Measurements from ENCODE around the gene MSI2. TPM values are rescaled to one million over a fixed set of nuclear protein-coding genes. Genes with fewer than 3 reads are reported as not detected.

The MSI2 gene
- total and polyA plus RNA-seq, 7 experiments from 2014 or later, result 3.3 to 169 (median 125) TPM

DNA sequence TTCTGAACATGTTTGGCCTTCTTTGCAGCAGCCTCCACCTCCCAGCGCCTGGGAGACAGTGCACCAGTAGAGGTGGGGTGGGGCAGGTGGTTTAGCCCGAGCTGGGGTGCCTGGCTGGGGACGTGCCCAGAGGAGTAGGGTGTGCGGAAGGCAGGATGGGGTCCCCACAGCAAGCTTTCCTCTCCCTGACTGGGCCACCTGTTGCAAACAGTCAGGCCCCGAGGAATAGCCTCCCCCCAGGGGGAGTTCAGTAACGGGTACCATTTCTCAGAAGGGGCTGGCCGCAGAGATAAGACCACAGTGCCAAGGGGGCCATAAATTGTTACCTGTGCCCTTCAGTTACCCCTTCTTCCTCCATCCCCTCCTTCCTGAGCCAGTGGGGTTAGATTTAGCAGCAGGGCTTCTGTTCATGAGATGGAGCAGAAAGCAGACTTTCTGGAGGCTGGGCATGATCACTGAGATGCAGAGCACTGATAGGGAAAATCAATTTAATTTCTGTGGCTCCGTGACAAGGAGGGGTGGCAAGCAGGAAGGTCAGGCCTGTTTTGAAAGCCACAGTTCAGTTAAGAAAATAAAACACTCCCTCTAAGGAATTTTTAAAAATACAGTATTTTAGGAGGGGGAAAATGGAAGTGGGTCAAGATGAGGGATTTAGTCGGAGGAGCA lies 181.9 kb downstream of the MSI2 start:
- H3K9me3 ChIP-seq (ENCODE audit: control insufficient read depth in 2 of 3, low read length in 3 of 3), result no peaks in the 10 kb centered on the region
- intact Hi-C loops (cut with micrococcal nuclease), result no loop called here
- peaks cover 0 to 12% (median 8%) of the 10 kb centered on the region in 5 donors for H3K36me3 Mint-ChIP-seq
- ChIA-PET CTCF (no interaction called here), POLR2A (no interaction called here)
- no peak for ATAC-seq
- peaks cover 51 to 79% (median 66%) of the 10 kb centered on the region in 7 donors for H3K4me1 Mint-ChIP-seq
- no peaks in the 10 kb centered on the region for H3K27me3 ChIP-seq (ENCODE audit: control insufficient read depth in 2 of 2, insufficient read depth in 2 of 2, low read length in 2 of 2)
- H3K4me3 Mint-ChIP-seq, result no peak overlapping the region
- H3K27ac ChIP-seq (ENCODE audit: low read depth, low read length), result no peak overlapping the region
- no peaks in the 10 kb centered on the region for H3K36me3 ChIP-seq (ENCODE audit: control insufficient read depth in 2 of 3, insufficient read depth in 3 of 3, low read length in 3 of 3)
- peaks cover 31 to 34% of the 10 kb centered on the region in 2 donors for H3K4me1 ChIP-seq (ENCODE audit: control insufficient read depth in 2 of 2, insufficient read depth in 2 of 2, low read length in 2 of 2)
- peaks cover 0 to 5% (median 0%) of the 10 kb centered on the region in 11 donors for H3K9me3 Mint-ChIP-seq
- peak overlapping the region in 8 of 9 donors; percentile 36 to 84 (median 62) for H3K27ac Mint-ChIP-seq
- no peak overlapping the region for H3K4me3 ChIP-seq (ENCODE audit: low read length)
- no peak for DNase-seq
- no peaks in the 10 kb centered on the region for H3K27me3 Mint-ChIP-seq

DNA sequence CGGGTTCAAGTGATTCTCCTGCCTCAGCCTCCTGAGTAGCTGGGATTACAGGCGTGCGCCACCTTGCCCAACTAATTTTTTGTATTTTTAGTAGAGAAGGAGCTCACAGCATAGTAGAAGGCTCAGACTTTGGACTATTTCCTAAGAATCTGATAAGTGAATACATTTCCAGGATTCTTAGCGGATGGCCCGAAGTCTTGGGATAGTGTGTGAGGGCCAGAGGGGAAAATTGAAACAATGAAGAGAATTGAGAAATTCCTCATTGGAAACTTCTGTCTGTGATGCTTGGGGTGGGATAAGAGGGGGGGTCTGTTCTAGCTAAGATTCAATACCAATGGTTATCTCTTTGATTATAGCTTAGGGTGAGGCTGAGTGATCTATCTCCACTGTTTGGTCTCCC lies 183.3 kb downstream of the MSI2 start:
- peak overlapping the region; percentile 81 to 96 (median 92) for H3K27ac Mint-ChIP-seq
- ATAC-seq (no peak), DNase-seq (no peak)
- no peaks in the 10 kb centered on the region for H3K27me3 Mint-ChIP-seq
- no peaks in the 10 kb centered on the region for H3K36me3 ChIP-seq (ENCODE audit: control insufficient read depth in 2 of 3, insufficient read depth in 3 of 3, low read length in 3 of 3)
- H3K9me3 ChIP-seq (ENCODE audit: control insufficient read depth in 2 of 3, low read length in 3 of 3), result no peaks in the 10 kb centered on the region
- peak overlapping the region in 9 of 10 donors; percentile 10 to 78 (median 55) for H3K4me3 Mint-ChIP-seq
- H3K27ac ChIP-seq (ENCODE audit: low read depth, low read length), result no peak overlapping the region
- peaks cover 0 to 8% (median 8%) of the 10 kb centered on the region in 5 donors for H3K36me3 Mint-ChIP-seq
- ChIA-PET POLR2A (no interaction called here), CTCF (interaction anchor here (0.7 to 2.2 kb wide), 2 partner anchors 121 to 197 kb away, joined by 5 to 9 read pairs; no protein-coding TSS in a partner anchor)
- intact Hi-C loops (cut with micrococcal nuclease), result loop anchor here (2.0 to 10.0 kb wide), 7 partner anchors 23 to 233 kb away; partner anchors contain the start of gene MSI2 (in 1 of the 2)
- H3K9me3 Mint-ChIP-seq, result peaks cover 0 to 5% (median 0%) of the 10 kb centered on the region in 11 donors
- H3K4me1 ChIP-seq (ENCODE audit: control insufficient read depth in 2 of 2, insufficient read depth in 2 of 2, low read length in 2 of 2), result peaks cover 31 to 39% of the 10 kb centered on the region in 2 donors
- H3K4me3 ChIP-seq (ENCODE audit: low read length), result no peak overlapping the region
- H3K27me3 ChIP-seq (ENCODE audit: control insufficient read depth in 2 of 2, insufficient read depth in 2 of 2, low read length in 2 of 2), result no peaks in the 10 kb centered on the region
- H3K4me1 Mint-ChIP-seq, result peaks cover 55 to 82% (median 76%) of the 10 kb centered on the region in 7 donors

DNA sequence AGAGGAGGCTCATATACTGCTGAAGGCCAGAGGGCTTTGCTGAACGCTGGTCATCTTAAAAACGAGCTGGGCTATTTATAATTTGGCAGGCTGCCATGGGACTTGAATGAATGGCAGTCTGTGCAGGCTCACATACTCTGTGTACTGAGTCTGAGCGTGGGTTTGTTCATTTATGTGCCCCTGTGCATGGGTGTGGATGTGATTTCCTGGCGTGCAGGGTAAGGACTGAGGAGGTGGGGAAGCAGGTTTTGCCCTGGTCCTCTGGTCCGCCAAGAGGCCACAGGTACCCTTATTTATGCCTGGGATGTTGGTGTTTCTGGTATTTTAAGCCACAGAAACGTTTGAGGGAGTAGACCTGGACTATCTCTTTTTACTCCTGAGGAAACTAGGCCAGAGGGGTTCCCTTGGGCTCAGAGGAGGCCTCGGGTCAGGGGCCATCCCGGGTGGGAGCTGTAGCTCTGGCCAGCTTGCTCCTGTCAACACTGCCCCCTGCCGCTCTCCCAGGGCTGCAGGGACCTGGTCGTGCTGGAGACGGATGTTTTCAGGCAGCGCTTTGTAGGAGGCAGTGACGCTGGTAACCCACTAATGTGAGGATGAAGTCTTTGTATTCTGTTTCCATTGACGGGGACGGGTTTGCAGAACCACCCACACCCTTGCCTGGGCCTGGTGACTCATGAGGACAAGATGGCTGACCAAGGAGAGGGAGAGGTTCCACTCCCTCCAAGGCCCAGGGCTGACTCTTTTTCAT lies 184.4 kb downstream of the MSI2 start:
- POLR2A ChIA-PET, result interaction anchor here (0.6 kb wide), 2 partner anchors 75 to 180 kb away, joined by 4 to 5 read pairs; no protein-coding TSS in a partner anchor
- peak overlapping the region; percentile 36 to 78 (median 50) for H3K4me3 Mint-ChIP-seq

DNA sequence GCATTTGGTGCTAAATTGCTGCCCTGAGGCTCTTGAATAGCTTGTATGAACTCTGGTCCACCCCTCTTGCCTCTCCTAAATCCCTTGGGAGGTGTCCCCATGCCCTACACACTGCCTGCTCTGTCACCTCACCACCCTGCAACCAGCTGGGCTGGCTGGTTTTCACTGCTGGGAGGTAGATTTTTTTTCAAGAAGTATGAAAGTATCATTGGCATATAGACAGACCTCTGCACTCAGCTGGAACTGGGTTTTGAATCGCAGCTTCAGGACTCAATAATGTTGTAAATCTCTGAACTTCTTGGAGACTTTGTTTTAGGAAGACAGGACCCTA lies 184.9 kb downstream of the MSI2 start:
- H3K4me1 ChIP-seq (ENCODE audit: control insufficient read depth in 2 of 2, insufficient read depth in 2 of 2, low read length in 2 of 2), result peaks cover 31 to 39% of the 10 kb centered on the region in 2 donors
- H3K36me3 ChIP-seq (ENCODE audit: control insufficient read depth in 2 of 3, insufficient read depth in 3 of 3, low read length in 3 of 3), result no peaks in the 10 kb centered on the region
- Mint-ChIP-seq H3K36me3 (peaks cover 0 to 8% (median 3%) of the 10 kb centered on the region in 5 donors), H3K4me3 (peak overlapping the region; percentile 36 to 78 (median 52)), H3K27me3 (no peaks in the 10 kb centered on the region), H3K9me3 (peaks cover 0 to 5% (median 0%) of the 10 kb centered on the region in 11 donors), H3K27ac (peak overlapping the region; percentile 81 to 96 (median 92)), H3K4me1 (peaks cover 57 to 87% (median 81%) of the 10 kb centered on the region in 7 donors)
- intact Hi-C loops (cut with micrococcal nuclease), result loop anchor here (1.0 to 10.0 kb wide), 9 partner anchors 22 to 231 kb away; partner anchors contain the start of gene MSI2 (in 1 of the 2)
- POLR2A ChIA-PET, result interaction anchor here (0.6 to 0.8 kb wide), 2 partner anchors 14 to 180 kb away, joined by 3 to 4 read pairs; no protein-coding TSS in a partner anchor
- CTCF ChIA-PET, result interaction anchor here (0.6 to 2.2 kb wide), 2 partner anchors 198 to 311 kb away, joined by 3 to 9 read pairs; no protein-coding TSS in a partner anchor
- H3K9me3 ChIP-seq (ENCODE audit: control insufficient read depth in 2 of 3, low read length in 3 of 3), result no peaks in the 10 kb centered on the region
- ATAC-seq (peak; percentile 17), DNase-seq (no peak)
- H3K27me3 ChIP-seq (ENCODE audit: control insufficient read depth in 2 of 2, insufficient read depth in 2 of 2, low read length in 2 of 2), result no peaks in the 10 kb centered on the region
- H3K27ac ChIP-seq (ENCODE audit: low read depth, low read length), result peak overlapping the region; percentile 32
- no peak overlapping the region for H3K4me3 ChIP-seq (ENCODE audit: low read length)

More for the DNA sequence above, 184.4 kb downstream of the MSI2 start:
- peak; percentile 26 to 82 (median 70) for DNase-seq
- Histone ChIP-seq H3K4me3 (ENCODE audit: low read length) (no peak overlapping the region), H3K27ac (ENCODE audit: low read depth, low read length) (peak overlapping the region; percentile 36), H3K36me3 (ENCODE audit: control insufficient read depth in 2 of 3, insufficient read depth in 3 of 3, low read length in 3 of 3) (no peaks in the 10 kb centered on the region), H3K9me3 (ENCODE audit: control insufficient read depth in 2 of 3, low read length in 3 of 3) (no peaks in the 10 kb centered on the region), H3K27me3 (ENCODE audit: control insufficient read depth in 2 of 2, insufficient read depth in 2 of 2, low read length in 2 of 2) (no peaks in the 10 kb centered on the region), H3K4me1 (ENCODE audit: control insufficient read depth in 2 of 2, insufficient read depth in 2 of 2, low read length in 2 of 2) (peaks cover 31 to 39% of the 10 kb centered on the region in 2 donors)
- Mint-ChIP-seq H3K27ac (peak overlapping the region; percentile 81 to 96 (median 92)), H3K9me3 (peaks cover 0 to 5% (median 0%) of the 10 kb centered on the region in 11 donors), H3K27me3 (no peaks in the 10 kb centered on the region), H3K36me3 (peaks cover 0 to 8% (median 6%) of the 10 kb centered on the region in 5 donors), H3K4me1 (peaks cover 57 to 87% (median 81%) of the 10 kb centered on the region in 7 donors)
- intact Hi-C loops (cut with micrococcal nuclease), result loop anchor here (1.0 to 10.0 kb wide), 9 partner anchors 22 to 232 kb away; partner anchors contain the start of gene MSI2 (in 1 of the 2)
- CTCF ChIA-PET, result interaction anchor here (2.2 kb wide), 1 partner anchor 198 kb away, joined by 9 read pairs; no protein-coding TSS in a partner anchor
- ATAC-seq, result peak; percentile 88

DNA sequence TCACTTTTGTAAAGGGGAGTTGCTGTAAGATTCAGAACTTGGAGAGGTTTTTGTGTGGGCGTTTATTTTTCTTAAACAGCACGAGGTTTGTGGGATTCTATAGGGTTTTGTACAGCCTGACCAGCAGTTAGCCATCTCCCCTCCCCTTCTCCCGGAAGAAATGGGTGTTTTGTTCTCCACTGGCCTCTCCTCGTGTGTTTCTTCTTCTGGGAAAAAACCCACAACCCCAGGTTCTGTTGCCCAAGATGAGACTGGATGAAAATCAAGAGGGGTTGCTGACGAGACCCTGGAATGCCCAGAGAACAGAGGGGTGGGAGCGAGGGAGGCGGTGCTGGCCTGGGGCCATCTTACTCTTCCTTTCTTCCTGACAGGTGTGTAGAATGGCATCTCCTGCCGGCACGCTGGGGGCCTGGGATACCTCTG lies 186.1 kb downstream of the MSI2 start:
- POLR2A ChIA-PET, result no interaction called here
- peaks cover 31 to 39% of the 10 kb centered on the region in 2 donors for H3K4me1 ChIP-seq (ENCODE audit: control insufficient read depth in 2 of 2, insufficient read depth in 2 of 2, low read length in 2 of 2)
- peaks cover 0 to 6% (median 0%) of the 10 kb centered on the region in 5 donors for H3K36me3 Mint-ChIP-seq
- H3K27me3 Mint-ChIP-seq, result no peaks in the 10 kb centered on the region
- ATAC-seq, result no peak
- H3K4me3 Mint-ChIP-seq, result peak overlapping the region in 7 of 10 donors; percentile 25 to 64 (median 52)
- peaks cover 48 to 86% (median 77%) of the 10 kb centered on the region in 7 donors for H3K4me1 Mint-ChIP-seq
- H3K4me3 ChIP-seq (ENCODE audit: low read length), result no peak overlapping the region
- no peak for DNase-seq
- H3K9me3 Mint-ChIP-seq, result peaks cover 0 to 5% (median 0%) of the 10 kb centered on the region in 11 donors
- intact Hi-C loops (cut with micrococcal nuclease), result loop anchor here (5.0 to 10.0 kb wide), 3 partner anchors 160 to 230 kb away; no protein-coding TSS in a partner anchor
- no peaks in the 10 kb centered on the region for H3K36me3 ChIP-seq (ENCODE audit: control insufficient read depth in 2 of 3, insufficient read depth in 3 of 3, low read length in 3 of 3)
- H3K27ac ChIP-seq (ENCODE audit: low read depth, low read length), result no peak overlapping the region
- H3K27me3 ChIP-seq (ENCODE audit: control insufficient read depth in 2 of 2, insufficient read depth in 2 of 2, low read length in 2 of 2), result no peaks in the 10 kb centered on the region
- CTCF ChIA-PET, result no interaction called here
- H3K27ac Mint-ChIP-seq, result peak overlapping the region; percentile 9 to 94 (median 81)
- H3K9me3 ChIP-seq (ENCODE audit: control insufficient read depth in 2 of 3, low read length in 3 of 3), result no peaks in the 10 kb centered on the region

DNA sequence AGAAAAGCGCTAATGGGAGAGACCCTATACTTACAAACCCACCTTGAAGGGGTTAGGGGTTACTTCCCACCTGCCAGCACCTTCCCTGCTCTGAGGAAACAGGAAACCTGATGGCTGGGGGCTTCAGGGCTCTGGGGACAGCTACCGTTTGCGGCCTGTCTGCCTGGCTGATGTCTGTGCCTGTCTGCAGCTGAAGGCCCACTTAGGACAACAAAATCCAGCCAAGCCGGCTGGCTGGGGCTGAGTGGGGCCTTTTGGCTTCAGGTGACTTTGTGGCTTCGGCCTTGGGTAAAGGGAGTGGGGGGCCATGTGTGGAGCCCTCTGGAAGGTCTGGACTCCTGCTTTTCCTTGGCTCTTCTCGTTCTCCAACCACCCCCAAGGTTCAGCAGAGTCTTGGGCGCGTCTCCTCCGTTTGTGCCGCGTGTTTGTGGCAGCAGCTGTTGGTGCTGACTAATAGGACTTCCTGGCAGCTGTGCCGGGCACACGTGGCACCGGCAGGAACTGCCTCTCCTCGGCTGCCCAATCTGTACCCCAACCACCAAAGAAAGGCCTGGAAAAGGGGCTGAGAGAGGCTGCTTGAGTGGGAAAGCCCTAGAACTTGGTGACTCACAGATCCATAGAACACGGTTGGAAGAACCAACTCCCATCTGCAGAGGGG lies 186.7 kb downstream of the MSI2 start:
- Mint-ChIP-seq H3K27me3 (no peaks in the 10 kb centered on the region), H3K27ac (peak overlapping the region; percentile 53 to 94 (median 84)), H3K4me1 (peaks cover 50 to 88% (median 76%) of the 10 kb centered on the region in 7 donors), H3K36me3 (peaks cover 0 to 5% (median 0%) of the 10 kb centered on the region in 5 donors), H3K4me3 (peak overlapping the region; percentile 37 to 74 (median 58)), H3K9me3 (peaks cover 0 to 5% (median 0%) of the 10 kb centered on the region in 11 donors)
- CTCF ChIA-PET, result no interaction called here
- Histone ChIP-seq H3K36me3 (ENCODE audit: control insufficient read depth in 2 of 3, insufficient read depth in 3 of 3, low read length in 3 of 3) (no peaks in the 10 kb centered on the region), H3K27me3 (ENCODE audit: control insufficient read depth in 2 of 2, insufficient read depth in 2 of 2, low read length in 2 of 2) (no peaks in the 10 kb centered on the region), H3K4me3 (ENCODE audit: low read length) (no peak overlapping the region), H3K4me1 (ENCODE audit: control insufficient read depth in 2 of 2, insufficient read depth in 2 of 2, low read length in 2 of 2) (peaks cover 31 to 39% of the 10 kb centered on the region in 2 donors), H3K27ac (ENCODE audit: low read depth, low read length) (no peak overlapping the region), H3K9me3 (ENCODE audit: control insufficient read depth in 2 of 3, low read length in 3 of 3) (no peaks in the 10 kb centered on the region)
- ATAC-seq (peak; percentile 40), DNase-seq (peak in 7 of 9 donors; percentile 15 to 49 (median 35))
- POLR2A ChIA-PET, result no interaction called here
- intact Hi-C loops (cut with micrococcal nuclease), result loop anchor here (5.0 to 10.0 kb wide), 3 partner anchors 159 to 229 kb away; no protein-coding TSS in a partner anchor

Measured in naive thymus-derived CD4-positive, alpha-beta T cell (primary cell).